Neutrophil (primary cell): Measurements from ENCODE around the gene MRPL38.
A peak's percentile ranks its signal among the peaks of the same experiment; 100 is the strongest.

Experiments
- H3K27ac ChIP-seq: fragments of 200-600 bp; sonication (generic); 2 replicates; pipeline ENCODE4 v1.5.1; 2016; ENCODE audit warnings: mild to moderate bottlenecking, moderate library complexity
- H3K27me3 ChIP-seq: fragments of 200-600 bp; sonication (generic); 2 replicates; pipeline ENCODE4 v1.6.0; 2016; ENCODE audit warnings: mild to moderate bottlenecking
- H3K36me3 ChIP-seq: fragments of 200-600 bp; sonication (generic); 2 replicates; pipeline ENCODE4 v1.5.1; 2017
- H3K4me1 ChIP-seq, 2 experiments: fragments of 200-600 bp in 1 of 2; sonication (generic) in 1 of 2; 1 replicate in 1 of 2; 2 replicates in 1 of 2; pipeline versions ENCODE4 v1.5.1 to v1.6.1; 2013 to 2016; ENCODE audit warnings: low read depth in 1 of 2, low read length in 1 of 2, mild to moderate bottlenecking in 1 of 2, moderate library complexity in 1 of 2; ENCODE audit not compliant: control insufficient read depth in 1 of 2, insufficient read depth in 1 of 2
- H3K4me3 ChIP-seq, 2 experiments: fragments of 200-600 bp in 1 of 2; sonication (generic) in 1 of 2; 1 replicate in 1 of 2; 2 replicates in 1 of 2; pipeline ENCODE4 v1.5.1; 2013 to 2016; ENCODE audit warnings: low read depth in 1 of 2, low read length in 1 of 2, mild to moderate bottlenecking in 1 of 2, moderate library complexity in 1 of 2
- H3K9me3 ChIP-seq: fragments of 200-600 bp; sonication (generic); 2 replicates; pipeline ENCODE4 v1.5.1; 2016
- TF ChIP-seq, protein P1 (sequence below): fragments of 200-600 bp; sonication (generic); IDR thresholded peaks from 2 replicates; pipeline ENCODE4 v1.5.1; 2016; ENCODE audit warnings: antibody characterized with exemption

The MRPL38 gene

DNA sequence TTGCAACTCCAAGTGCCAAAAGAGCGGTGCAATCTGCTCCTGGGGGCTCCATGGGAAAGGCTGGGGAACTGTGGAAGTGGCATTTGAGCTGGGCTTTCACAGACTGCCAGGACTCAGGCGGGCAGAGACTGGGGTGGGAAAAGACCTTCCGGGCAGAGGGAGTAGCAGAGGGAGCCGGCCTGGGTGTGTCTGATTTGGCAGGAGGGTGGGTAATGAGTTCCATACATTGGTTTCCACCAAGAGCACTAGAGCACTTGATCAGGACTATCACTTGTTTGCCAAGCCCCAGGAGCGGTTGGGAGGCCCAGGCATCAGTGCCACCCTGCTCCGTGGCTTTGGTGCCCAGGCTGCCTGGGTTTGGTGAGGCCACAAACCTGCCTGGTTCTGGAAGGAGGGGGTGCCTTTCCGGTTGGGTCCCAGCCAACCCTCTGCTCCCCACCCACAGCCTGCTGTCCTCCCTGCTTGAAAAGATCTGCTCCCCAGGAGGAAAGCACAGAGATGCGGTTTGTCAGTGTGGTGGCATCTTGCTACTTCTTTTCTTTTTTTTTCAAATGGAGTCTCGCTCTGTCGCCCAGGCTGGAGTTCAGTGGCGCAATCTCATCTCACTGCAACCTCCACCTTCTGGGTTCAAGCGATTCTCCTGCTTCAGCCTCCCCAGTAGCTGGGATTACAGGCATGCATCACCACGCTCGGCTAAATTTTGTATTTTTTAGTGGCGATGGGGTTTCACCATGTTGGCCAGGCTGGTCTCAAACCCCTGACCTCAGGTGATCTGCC, 22.8 kb downstream of the MRPL38 start:
- peaks cover 27 to 34% of the 10 kb centered on the region in 2 experiments for H3K4me1 ChIP-seq
- TF ChIP-seq, protein P1, sequence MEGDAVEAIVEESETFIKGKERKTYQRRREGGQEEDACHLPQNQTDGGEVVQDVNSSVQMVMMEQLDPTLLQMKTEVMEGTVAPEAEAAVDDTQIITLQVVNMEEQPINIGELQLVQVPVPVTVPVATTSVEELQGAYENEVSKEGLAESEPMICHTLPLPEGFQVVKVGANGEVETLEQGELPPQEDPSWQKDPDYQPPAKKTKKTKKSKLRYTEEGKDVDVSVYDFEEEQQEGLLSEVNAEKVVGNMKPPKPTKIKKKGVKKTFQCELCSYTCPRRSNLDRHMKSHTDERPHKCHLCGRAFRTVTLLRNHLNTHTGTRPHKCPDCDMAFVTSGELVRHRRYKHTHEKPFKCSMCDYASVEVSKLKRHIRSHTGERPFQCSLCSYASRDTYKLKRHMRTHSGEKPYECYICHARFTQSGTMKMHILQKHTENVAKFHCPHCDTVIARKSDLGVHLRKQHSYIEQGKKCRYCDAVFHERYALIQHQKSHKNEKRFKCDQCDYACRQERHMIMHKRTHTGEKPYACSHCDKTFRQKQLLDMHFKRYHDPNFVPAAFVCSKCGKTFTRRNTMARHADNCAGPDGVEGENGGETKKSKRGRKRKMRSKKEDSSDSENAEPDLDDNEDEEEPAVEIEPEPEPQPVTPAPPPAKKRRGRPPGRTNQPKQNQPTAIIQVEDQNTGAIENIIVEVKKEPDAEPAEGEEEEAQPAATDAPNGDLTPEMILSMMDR: no peak
- H3K27ac ChIP-seq: no peak overlapping the region
- peaks cover 62% of the 10 kb centered on the region for H3K27me3 ChIP-seq
- no peaks in the 10 kb centered on the region for H3K9me3 ChIP-seq
- H3K36me3 ChIP-seq: no peaks in the 10 kb centered on the region
- H3K4me3 ChIP-seq: no peak overlapping the region

DNA sequence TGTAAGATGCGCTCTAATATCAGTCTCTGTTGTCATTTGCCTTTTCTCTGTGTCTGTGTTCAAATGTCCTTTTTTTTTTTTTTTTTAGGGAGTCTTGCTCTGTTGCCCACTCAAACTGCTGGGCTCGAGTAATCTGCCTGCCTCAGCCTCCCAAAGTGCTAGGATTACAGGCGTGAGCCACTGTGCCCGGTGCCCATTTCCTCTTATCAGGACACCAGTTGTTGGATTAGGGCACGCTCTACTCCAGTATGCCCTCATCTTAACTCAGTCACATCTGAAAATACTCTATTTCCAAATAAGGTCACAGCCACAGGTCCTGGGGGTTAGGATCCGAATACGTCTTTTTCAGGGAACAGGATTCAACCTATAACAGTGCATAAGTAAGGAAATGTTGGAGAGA, 24.4 kb downstream of the MRPL38 start:
- no peak overlapping the region for H3K27ac ChIP-seq
- peaks cover 78% of the 10 kb centered on the region for H3K27me3 ChIP-seq

DNA sequence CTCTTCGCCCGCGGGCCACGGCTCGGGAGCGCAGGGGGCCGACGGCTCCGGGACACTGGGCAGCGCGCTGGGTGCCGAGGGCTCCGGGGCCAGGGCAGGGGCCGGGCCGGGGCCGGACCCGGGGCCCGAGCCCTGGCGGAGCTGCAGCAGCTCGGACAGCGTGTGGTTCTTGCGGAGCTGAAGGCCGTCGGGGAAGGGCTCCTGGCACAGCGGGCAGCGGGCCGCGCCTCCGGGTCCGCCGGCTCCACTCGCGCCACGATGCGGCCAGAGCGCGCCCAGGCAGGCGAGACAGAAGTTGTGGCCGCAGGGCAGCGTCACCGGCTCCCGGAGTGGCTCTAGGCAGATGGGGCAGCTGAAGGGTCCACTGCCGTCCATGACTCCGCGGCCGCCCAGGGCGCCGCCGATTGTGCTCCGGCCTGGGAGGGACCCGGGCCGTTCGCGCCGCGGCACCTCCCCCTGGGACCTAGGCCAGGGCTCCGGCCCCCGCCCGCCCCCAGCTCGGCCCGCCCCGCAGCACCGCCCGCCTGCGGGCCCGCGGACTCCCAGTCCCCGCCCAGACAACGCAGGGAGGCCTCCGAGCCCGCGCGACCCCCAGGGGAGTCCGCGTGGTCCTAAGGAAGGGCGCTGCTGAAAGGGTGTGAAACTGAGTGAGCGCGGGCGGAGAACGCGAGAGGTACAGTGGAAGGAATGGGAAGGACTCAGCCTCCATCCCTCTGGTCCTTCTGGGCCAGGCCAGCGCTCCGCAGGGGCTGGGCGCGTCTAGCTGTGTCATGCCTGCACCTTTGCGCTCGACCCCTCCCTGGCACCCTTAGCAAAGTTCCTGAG, 26.3 kb downstream of the MRPL38 start, which contains the start of gene TRIM47:
Gene TRIM47 (minus strand): TSS at position 408 of the 825 bp plus-strand sequence. CDS start 33 bp downstream, at position 375.
- H3K36me3 ChIP-seq: no peaks in the 10 kb centered on the region
- H3K9me3 ChIP-seq: no peaks in the 10 kb centered on the region
- H3K4me1 ChIP-seq: peaks cover 32 to 35% of the 10 kb centered on the region in 2 experiments
- H3K27ac ChIP-seq: peak within 1 kb of the TSS; percentile 11
- H3K4me3 ChIP-seq: peak within 1 kb of the TSS; percentile 49 to 56
- H3K27me3 ChIP-seq: peaks cover 94% of the 10 kb centered on the region
- TF ChIP-seq, protein P1: no peak

More for the DNA sequence above, 24.4 kb downstream of the MRPL38 start:
- H3K36me3 ChIP-seq: no peaks in the 10 kb centered on the region
- H3K4me1 ChIP-seq: peaks cover 41% of the 10 kb centered on the region in 2 experiments
- TF ChIP-seq, protein P1: no peak
- no peaks in the 10 kb centered on the region for H3K9me3 ChIP-seq
- H3K4me3 ChIP-seq: no peak overlapping the region

DNA sequence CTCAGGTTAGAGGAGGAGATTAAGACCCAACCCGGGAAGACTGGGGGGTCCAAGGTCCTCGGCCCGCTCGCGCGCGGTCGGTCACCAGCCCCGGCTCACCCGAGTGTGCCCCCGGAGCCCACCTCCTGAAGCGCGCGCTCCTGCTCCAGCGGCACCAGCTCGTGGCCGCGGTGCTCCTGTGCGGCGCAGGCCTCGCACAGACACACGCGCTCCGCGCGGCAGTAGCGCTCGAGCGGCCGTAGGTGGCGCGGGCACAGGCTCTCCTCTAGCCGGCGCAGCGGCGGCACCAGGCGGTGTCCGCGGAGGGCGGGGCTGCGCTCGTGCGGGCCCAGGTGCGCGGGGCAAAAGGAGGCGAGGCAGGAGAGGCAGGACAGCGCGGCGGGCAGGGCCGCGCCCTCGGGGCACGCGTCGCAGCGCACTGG, 26.9 kb downstream of the MRPL38 start:
- peaks cover 32 to 35% of the 10 kb centered on the region in 2 experiments for H3K4me1 ChIP-seq
- no peaks in the 10 kb centered on the region for H3K36me3 ChIP-seq
- H3K27me3 ChIP-seq: peaks cover 91% of the 10 kb centered on the region
- H3K27ac ChIP-seq: peak overlapping the region; percentile 11
- TF ChIP-seq, protein P1: peak; percentile 74
- no peaks in the 10 kb centered on the region for H3K9me3 ChIP-seq
- peak overlapping the region; percentile 49 to 56 for H3K4me3 ChIP-seq

DNA sequence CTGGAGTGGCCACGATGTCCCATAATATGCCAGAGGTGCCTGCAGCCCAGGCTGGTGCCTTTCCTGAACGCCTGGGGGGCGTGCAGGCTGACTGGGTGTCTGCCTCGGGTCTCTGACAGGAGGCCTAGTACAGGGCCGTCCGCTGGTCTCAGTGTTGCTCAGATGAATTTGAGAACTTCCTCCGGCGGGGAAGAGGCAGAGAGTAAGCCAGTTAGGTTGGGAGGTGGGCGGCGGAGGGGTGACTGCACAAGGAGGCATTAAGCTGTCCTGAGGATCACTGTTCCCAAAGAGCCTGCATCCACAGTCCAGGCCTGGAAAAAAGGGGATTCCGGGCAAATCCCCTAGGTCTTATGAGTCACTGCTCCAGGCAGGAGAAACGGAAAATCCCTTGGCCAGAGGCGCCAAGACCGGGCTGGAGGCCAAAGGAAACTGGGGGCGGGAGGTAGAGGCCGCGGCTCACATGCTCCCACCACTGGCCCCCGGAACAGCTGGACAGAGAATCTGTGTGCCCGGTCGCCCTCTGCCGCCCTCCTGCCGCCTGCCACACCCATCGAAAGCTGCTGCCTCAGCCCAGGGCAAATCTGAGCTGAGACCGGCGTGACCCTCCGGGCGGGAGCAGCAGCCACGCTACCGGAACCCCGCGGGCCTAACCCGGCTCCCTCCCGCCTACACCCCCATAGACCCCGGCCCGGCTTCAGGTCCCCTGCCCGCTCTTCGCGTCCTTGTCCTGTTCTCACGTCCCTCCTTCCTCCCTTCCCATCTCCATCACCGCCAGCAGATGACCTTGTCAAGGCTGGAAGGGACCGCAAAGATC, 27.5 kb downstream of the MRPL38 start:
- Histone ChIP-seq H3K27ac (no peak overlapping the region), H3K4me1 (peaks cover 32 to 35% of the 10 kb centered on the region in 2 experiments), H3K36me3 (no peaks in the 10 kb centered on the region), H3K4me3 (peak overlapping the region; percentile 49 to 56), H3K9me3 (no peaks in the 10 kb centered on the region), H3K27me3 (peaks cover 85% of the 10 kb centered on the region)
- TF ChIP-seq, protein P1: no peak
